ENCODE data around the gene MFRP.
A peak's percentile ranks its signal among the peaks of the same experiment; 100 is the strongest.
"Not testable (repeated sequence)": the region's sequence is repeated elsewhere in the genome, so short reads cannot be mapped to it uniquely, and the experiment has no call there.

The MFRP gene

DNA sequence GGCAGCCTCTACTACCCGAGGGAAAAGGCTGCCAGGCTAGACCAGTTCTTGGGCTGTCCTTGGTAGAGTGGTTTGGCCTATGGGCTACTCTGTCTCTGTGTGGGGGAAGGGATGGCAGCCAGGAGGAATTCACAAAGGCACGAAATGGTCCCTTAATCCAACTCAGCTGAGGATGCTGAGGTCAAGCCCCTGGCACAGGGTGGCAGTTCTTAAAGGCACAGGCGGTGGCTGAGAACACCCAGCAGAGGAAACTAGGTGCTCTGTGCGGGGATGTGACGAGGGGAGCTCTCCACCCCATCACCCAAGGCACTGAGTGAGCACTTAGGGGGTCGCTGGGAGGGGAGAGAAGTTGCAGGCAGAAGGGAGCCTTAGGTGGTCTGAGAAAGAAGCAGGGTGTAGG lies at the start of gene MFRP:
Gene MFRP (minus strand): TSS at position 101 of the 400 bp plus-strand sequence. CDS start 192 bp downstream, outside the sequence.
- DNase-seq, result no peak

DNA sequence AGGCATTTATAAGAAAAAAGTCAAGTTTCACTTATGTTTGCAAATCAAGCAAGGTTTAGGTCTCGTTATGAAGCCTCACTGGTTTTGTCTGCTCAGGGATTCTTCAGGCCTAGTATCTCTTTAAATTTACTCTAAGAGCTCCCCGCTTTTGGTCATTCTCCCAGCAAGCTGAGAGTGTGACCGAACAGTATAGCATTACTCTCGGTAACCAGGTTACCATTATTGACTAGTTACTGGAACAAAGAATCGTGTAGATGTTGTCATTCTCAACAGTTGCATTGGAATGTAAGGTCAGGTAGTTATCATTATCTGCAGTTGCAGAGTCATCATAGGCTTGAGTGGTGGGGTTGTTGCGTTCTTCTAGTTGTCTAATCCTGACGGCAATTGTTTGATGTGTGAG lies 44.8 kb upstream of the MFRP start:
- no peak for DNase-seq

DNA sequence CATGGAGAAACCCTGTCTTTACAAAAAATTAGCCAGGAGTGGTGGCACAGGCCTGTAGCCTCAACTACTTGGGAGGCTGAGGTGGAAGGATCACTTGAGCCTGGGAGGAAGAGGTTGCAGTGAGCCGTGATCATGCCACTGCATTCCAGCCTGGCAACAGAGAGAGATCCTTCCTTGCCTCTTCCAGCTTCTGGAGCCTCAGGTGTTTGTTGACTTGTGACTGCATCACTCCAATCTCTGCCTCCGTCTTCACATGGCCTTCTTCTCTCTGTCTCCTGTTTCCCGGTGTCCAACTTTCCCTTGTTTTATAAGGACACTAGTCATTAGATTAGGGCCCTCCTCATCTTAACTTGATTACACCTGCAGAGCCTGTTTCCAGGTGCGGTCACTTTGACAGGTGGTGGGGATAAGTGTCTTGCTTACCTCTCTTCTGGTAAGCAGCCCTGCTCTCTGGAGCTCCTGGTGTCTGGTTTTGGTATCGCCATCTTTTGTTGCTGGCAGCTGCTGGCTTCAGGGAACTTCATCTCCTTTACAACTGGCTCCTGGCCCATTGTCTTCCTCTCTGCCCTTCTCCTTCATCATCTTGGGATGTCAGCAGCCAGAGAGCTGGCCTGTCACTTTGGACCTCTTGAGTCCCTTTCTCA lies 43.2 kb upstream of the MFRP start:
- DNase-seq, result peak; percentile 31

DNA sequence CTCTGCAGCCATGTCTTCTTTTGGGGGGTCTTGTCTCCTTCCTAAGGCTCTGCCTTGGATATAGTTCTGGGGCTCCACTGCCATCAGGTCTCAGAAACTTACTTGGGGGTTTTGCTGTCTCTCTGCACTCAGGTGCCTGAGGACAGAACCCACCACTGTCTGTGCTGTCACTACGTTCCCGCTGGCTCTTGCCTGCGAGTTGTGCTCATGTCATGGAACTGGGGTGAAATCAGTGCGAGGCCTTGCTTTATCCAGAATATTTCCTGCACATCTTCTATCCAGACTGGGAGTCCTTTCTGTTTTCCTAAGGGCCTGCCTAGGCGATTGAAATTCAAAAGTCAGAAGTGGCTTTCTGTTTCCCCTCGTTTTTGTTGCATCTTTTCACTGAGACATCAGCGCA lies 41.6 kb upstream of the MFRP start:
- DNase-seq, result no peak

DNA sequence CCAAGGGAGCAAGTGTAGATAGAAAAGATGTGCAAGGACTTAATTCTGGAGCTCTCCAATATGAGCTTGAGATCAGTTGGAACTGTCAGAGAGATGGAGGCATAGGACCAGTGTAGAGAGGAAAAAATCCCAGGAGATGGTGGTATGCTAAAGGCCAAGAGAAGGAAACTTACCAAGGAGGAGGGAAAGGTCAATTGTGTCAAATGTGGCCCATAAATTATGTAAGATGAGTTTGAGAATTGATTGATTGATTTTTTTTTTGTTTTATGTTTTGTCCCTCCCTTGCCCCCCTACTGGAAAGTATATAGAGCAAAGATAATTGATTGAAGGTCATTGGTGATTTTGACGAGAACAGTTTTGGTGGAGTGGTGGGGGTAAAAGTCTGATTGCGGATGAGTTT lies 37.8 kb upstream of the MFRP start:
- no peak for DNase-seq

DNA sequence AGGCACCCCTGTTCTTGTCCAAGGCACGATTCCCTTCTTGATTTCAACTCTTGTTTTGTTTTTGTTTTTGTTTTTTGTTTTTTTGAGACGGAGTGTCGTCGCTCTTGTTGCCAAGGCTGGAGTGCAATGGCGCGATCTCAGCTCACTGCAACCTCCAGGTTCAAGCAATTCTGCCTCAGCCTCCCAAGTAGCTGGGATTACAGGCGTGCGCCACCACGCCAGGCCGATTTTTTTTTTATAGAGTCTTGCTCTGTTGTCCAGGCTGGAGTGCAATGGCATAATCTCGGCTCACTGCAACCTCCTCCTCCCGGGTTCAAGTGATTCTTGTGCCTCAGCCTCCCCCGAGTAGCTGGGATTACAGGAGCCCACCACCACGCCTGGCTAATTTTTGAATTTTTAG lies 36.0 kb upstream of the MFRP start:
- not testable (repeated sequence) for DNase-seq

DNA sequence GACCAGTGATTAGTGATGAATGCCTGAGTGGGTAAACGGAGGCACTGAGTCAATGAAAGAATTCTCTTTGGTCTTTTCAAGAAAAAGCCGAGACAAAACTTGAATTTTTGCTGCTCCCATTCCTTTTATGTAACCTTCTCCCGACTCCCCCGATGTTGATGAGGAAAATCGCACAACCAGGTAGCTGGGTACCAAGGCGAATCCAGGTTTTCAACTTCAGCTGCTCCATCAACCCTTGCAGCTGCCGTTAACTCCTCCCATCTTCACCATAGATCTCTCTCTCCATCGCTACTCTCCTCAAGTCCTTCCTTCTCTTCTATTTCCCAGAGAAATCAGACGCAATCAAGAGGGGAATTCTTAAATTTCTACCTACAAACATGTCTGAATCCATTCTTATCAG lies 35.6 kb upstream of the MFRP start:
- DNase-seq, result no peak

DNA sequence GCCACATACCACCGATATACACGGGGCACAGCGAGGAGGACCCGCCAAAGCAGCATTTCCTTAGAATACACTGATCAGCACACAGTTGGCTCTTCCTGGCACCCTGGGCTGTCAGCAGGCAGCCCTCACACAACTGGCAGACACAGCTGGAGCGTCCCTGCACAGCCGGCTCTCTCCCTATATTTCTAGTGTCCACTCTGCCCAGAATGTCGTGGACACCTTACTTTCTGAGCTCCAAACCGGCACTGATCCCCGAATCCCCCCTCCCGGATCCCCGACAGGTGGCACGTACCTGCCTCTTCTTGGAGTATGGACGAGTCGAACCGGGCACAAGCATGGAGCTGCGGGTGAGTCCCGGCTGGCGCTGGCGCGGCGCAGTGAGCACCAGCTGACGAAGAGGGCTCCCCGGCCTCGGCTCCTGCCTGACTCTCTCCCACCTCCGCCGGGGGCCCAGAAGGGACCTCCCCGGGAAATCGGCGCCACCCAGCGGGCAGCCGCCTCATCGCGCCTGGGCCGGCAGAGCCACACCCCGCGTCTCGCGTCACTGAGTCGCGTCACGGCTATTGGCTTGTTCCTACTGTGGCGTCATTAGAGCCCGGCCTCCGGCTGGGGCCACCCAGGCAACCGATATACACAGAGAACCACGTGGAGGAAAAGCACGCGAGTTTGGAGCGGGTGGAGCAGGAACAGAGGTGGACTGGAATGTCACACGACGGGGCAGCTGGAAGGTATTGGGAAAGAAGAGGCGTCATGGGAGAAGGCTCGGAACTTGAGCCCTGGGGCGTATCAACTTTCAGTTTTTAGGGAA lies 34.9 kb upstream of the MFRP start, which contains the start of gene USP2:
Gene USP2 (minus strand): TSS at position 510 of the 808 bp plus-strand sequence. CDS start 8,210 bp downstream, outside the sequence.
- DNase-seq, result peak; percentile 96

DNA sequence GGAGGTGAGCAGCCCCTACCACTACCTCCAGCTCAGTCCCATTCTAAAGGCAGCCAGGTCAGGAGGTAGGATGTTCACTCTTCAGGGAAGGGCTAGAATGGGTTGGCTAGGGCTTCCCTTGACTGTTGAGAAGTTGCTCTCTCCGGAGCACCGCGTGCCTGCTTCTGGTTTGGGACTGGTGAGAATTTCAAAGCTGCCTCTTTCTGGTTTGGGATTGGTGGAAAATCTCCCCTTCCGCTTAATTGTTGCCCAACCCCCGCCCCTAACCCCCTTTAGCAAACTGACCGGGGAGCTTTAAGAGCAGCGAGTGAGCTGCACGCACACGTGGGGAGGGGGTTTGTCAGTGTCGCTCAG lies 34.3 kb upstream of the MFRP start:
- no peak for DNase-seq

DNA sequence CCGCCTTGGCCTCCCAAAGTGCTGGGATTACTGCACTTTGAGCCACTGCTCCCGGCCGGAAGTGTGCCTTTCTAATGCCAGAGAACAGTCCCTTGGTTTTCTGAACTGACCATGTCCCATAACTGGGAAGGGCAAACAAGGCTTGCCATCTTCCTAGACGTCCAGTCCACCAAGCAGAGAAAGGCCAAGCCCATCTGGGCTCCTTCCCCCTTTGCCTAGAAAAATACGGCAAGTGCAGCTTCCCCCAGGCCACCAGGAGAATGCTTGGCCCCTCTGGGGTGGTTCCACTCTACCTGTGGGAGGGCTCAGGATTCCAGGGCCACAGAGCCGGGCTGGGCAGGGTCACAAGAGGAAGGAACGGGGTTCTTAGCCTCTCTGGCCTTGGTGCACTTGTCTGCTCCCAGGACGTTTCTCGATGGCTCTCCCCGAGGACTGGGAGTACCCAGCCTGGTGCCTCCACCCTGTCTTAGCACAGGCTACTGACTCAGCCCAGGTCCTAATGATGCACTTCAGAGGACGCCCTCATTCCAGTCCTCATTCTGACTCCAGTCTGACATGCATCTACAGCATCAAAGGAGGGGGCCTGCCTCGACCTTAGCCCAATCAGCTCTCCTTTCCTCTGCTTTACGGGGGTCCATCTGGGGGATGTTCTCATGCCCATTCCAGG lies 33.8 kb upstream of the MFRP start:
- no peak for DNase-seq

DNA sequence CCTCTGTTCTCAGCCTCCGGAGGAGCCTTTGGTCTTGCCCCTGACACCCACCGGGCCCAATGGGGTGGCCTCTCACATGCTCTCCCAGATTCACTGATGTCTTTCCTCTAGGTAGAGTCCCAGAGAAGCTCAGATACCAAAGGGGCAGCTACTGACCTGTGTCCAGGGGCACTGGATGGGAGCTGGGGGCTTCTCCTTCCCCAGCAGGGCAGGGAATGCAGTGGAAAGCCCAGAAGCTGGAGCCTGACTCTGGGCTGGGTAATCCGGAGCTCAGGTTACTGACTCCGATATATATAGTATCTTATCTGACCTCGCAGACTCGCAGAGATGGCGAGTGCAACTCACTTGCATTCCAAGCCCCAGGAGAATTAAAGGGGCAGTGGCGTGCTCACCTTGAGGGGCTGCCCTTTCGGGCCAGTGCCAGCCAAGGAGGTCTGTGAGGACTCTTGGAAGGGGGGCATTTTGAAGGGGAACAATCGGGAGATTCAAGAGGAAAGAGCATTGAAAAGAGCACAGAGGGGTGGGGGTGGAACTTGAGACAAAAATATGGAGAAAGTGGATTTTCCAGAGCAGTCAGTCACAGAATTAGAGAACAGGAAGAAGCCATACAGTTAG lies 32.5 kb upstream of the MFRP start:
- DNase-seq, result no peak

DNA sequence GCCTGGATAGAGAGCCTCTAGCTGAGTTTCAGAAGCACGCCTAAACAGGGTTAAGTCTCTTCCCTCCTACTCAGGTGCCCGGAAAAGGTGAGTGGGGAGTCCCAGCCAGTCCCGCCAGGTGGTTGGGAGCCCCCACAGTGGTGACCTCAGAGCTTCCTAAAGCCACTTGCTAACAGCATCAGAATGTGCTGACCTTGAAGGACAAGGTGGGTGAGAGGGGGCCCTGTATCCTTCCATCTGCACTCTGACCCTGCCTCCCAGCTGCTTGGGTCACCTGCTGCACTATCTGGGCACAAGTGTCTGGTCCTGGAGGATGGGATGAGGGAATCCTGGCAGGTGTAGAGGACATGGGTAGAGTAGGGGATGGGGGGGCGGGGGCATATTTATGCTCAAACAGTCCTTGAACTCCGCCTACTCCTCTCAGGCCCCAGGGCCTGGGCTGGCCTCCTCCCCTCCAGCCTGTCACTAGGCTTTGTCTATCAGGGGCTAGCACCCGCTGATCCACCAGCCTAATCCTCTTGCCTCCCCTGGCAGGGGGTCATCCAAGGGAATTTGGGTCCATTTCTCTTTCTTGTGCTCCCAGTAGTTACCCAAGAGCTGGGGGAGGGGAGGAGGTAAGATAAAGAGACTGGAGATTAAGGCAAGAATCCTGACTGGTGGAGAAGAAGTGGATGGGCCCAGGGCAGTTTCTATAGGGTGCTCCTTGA lies 31.6 kb upstream of the MFRP start:
- DNase-seq, result no peak

DNA sequence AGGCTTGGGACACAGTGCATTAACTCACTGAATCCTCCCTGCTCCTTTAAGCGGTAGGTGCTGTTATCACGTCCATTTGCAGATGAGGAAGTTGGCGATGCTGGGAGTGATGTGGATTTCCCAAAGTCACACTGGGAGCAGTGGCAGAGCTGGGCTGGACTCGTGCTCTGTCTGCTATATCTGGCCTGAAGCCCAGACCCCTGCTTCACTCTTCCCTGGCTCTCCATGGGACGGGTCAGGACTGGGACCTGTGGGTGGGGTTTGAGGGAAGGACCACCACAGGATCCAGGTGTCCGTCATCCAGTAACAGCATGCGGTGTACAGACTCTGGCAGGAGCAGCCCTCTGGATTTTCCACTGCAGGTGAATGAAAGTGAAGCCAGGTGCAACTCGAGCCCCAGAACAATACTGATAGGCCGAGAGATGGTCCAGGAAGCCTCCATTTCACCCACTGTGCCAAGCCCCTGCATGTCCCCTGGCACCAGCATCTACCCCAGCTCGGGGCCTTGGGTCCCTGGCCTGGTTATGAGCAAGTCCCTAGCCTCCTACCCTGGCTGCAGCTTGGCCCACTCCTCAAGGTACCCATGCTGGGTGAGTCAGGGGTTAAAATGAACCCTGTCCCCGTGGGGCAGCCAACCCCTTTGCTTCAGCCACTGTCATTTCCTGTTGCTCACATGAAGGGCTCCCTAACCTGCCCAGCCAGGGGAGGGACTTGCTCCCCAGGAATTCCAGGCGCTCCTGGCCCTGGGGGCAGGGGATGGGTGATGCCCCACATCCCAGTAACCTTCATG lies 30.8 kb upstream of the MFRP start:
- no peak for DNase-seq

DNA sequence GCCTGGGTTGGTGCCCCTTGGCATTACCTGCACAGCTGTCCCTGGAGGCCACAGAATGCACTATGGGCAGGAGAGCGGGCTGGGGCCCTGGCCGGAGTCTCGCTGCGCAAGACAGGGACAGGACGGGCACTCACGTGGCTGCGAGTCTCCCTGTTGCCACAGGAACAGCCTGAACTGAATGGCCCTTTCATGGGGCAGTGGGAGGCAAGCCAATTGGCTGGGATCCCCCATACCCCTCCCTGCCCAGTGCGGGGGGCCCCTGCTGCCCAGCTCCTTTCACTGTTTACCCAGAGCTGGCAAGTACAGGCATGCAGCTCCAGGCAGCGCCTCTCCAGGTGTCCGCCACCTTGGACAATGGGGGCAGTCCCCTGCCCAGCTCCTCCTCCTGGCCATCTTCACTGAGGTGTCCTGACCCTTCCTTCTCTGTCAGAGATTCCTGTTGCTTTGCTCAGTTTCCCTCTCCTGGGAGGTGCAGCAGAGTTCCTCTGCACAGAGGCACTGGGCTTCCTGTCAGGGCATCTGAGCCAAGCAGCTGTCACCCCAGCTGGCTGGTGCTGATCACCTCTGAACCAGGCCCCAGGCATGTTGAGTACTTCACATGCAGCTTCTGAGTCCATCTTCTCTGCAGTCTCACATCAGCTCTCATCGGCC lies 29.8 kb upstream of the MFRP start:
- peak; percentile 24 for DNase-seq

DNA sequence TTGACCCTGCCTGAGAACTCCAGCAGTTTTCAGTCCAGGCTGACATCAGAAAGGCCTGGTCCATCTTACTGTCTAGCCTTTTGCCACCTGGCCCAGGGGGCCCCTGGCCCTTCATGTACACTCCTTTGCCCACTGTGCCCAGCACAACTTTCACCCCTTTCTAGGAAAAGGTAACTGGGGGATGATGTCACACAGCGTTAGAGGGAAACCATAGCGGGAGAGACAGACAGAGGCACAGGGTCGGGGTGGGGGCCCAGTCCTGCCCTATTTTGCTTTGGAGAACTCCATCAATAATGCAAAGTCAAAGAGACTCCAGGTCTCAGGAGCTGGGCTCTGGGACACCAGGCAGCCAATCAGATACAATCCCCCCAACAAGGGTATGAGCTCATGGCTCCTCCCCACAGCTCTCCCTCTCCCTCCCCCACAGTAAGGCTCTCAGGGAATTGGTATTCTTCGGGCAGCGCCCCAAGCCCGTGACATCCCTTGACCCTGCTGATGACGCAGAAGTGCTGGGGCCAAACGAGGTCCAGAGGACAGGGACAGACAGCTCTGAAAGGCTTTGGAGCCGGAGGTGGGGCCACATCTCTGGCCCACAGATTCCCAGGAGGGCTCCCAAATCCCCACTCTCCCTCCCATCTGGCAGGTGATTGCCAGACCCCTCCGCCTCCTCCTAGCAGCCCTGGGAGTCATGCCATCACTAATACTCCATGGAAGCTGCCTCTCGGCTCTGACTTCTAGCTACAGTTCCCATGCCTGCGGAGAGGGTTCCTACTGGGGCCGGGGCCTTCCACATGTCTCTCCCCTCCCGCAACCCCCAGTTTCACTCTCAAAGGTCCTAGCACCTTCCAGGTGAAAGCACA lies 29.1 kb upstream of the MFRP start:
- DNase-seq, result no peak

DNA sequence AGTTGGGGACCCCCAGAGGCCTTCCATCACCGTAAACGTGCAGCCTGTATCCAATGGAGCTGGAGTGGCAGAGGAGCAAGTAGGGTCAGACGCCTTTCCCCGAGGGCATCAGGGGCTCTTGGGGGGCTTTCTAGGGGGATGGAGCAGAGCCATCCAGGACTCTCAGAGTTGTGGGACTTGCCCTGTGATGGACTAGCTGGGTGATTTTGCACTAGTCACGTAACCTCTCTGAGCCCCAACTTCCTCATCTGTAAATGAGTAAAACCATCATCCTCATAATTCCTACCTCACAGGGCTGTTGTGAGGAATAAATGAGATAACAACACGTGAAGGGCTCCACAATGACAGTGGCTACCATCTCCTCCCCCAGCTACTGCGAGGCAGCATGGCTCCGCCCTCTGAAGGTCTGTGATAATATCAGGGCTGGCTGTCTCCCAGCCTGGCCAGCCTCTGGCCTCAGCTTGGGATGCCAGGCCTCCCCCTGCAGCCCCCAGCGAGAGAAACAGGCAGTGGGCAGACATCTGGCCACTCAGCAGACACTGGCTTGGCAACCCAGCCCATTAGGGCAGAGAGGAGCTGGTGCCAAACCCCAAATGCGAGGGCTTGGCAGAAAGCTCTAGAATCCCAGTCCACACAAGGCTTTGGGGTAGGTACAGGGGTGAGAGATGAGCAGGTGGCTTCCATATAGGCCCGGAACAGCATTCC lies 28.3 kb upstream of the MFRP start:
- DNase-seq, result no peak

DNA sequence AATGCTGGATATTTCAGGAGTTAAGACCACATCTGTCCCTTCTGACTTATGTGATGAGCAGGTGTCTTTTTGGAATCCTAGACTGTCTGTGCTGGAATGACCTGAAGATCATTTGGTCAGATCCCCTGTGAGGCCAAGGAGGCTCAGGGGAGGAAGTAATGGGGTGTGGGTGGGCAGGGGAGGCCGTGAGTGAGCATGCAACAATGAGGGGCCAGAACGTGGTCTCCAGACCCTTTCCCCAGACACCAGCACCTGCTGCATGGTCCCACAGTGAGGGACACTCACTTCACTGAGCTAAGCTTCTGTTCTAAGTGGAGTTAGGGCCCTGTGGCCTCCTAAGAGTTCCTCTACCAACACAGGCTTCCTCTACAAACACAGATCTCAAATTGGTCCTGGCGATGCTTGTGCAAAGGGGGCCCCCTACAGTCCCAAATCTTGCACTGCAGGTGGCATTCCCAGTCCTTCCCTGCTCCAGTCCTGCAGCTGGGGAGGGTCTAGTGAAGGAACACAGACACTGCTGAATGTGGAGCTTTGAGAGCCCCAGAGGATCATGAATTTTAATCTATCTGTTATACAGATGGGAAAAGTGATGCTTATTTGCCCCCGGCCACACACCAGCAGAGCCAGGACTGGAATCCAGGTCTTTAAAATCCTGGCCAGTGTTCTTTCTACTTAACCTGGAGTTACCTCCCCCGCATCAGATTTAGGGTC lies 27.6 kb upstream of the MFRP start:
- peak; percentile 59 for DNase-seq

DNA sequence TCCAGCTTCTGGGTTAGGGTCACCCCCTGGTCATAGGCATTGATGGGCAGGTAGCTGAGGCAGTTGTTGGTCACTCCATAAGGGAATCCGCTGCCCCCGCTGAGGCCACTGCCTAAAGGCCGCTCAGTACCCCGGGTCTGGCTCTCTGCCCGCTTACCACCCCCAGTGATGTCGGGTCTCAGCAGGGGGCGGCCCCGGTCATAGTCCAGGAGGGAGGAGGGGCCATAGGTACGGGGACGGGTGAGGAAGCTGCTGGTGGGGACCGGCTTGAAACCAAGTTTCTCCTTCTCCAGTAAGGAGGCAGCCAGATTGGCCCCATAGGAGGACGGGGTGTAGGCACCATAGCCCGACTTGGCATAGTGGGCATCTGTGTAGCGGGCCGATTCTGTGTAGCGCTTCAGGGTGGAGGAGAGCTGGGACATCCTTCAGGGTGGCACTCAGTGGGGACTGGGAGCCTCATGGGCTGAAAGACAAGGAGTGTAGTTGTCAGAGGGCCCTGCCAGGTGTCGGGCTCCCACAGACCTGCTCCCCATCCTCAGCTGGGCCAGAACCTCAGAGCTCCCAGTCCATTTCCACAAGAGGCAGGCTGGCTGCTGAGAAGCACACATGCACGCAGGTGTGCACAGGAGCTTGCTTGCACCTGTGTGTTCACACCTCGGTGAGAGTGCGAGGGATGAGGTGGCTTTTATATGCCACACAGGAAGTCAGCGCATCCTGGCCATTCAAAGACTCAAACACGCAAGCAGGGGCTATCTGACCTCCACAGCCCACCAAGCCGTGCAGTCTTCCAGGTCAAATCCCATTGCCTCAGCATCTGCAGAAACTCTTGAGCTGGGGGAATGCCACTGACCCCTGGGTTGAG lies 26.8 kb upstream of the MFRP start:
- DNase-seq, result no peak

Data from NCI-H774 (cell line).